Measurements from ENCODE around the gene PLEKHG4.

DNA sequence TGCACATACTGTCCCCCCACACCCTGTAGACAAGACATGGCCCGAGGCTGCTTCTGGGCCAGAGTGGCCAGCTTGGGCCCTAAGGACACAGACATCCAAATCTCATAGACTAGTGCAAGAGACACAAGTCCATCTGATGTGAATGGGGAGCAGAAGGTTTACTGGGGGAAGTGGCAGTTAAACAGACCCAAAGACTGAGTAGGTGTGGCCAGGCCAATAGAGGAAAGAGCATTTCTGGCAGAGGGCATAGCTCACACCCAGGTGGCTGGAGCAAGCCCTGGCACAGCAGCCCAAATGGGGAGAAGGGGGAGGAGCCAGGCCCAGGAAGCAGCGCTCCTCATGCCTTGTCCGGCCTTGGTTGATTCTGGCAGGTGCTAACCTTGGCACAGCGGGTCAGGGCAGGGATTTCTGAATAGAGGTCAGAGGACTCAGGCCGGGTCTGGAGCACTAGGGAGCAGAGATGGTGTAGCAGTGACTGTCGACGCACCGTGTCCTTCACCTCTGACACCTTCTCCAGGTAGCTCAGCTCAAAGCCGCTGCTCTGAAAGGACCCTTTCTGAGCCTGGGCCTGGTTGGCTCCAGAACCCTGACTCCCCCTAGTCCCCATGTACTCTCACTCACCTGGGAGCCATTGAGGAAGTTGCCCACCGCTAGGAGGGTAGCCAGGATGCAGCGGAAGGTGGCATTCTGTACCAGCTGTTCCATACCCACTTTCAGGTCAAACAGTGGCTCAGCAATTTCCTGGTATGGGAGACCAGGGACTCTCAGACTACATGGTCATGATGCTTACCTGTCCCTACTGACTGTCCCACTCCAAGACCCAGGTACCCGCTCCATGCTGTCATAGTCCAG is 48.3 kb upstream of the PLEKHG4 start:
- TF ChIP-seq, protein P1, sequence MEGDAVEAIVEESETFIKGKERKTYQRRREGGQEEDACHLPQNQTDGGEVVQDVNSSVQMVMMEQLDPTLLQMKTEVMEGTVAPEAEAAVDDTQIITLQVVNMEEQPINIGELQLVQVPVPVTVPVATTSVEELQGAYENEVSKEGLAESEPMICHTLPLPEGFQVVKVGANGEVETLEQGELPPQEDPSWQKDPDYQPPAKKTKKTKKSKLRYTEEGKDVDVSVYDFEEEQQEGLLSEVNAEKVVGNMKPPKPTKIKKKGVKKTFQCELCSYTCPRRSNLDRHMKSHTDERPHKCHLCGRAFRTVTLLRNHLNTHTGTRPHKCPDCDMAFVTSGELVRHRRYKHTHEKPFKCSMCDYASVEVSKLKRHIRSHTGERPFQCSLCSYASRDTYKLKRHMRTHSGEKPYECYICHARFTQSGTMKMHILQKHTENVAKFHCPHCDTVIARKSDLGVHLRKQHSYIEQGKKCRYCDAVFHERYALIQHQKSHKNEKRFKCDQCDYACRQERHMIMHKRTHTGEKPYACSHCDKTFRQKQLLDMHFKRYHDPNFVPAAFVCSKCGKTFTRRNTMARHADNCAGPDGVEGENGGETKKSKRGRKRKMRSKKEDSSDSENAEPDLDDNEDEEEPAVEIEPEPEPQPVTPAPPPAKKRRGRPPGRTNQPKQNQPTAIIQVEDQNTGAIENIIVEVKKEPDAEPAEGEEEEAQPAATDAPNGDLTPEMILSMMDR (conservative IDR thresholded peaks at IDR 0.05 in 1 of 2, IDR thresholded peaks at IDR 0.05 in 1 of 2; ENCODE audit: low read depth in 1 of 2, low read length in 2 of 2), result no peak
- no peak for TF ChIP-seq EZH2 (IDR thresholded peaks at IDR 0.05; ENCODE audit: low read length, missing control alignments)
